NB4 (cell line): ENCODE measurements around the gene SELENOI.

ENCODE experiments used
- POLR2A ChIP-seq: IDR thresholded peaks from 2 replicates; pipeline ENCODE4 v1.6.1; 2011; ENCODE audit warnings: mild to moderate bottlenecking; ENCODE audit not compliant: insufficient read length; ENCODE audit errors: extremely low read depth
- TF ChIP-seq, protein P1 (sequence below): IDR thresholded peaks from 2 replicates; pipeline ENCODE4 v1.6.1; 2011; ENCODE audit warnings: low read depth, low read length

GRCh38 chr2:26396734-26397298, 50.9 kb downstream of the SELENOI start:
- no peak for TF ChIP-seq POLR2A
- TF ChIP-seq, protein P1, sequence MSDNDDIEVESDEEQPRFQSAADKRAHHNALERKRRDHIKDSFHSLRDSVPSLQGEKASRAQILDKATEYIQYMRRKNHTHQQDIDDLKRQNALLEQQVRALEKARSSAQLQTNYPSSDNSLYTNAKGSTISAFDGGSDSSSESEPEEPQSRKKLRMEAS = no peak
